Activated T-cell treated with anti-CD3 and anti-CD28 coated beads, Interleukin-2, amount 50 U/mL, for 72 hours (primary cell): ENCODE data around the gene ZNF664. TPM values are rescaled to one million over a fixed set of nuclear protein-coding genes. Genes with fewer than 3 reads are reported as not detected.

ENCODE experiments used
- ATAC-seq, 2 donors: fragments of 150-1000 bp; cut with Tn5 transposase; replicated peaks in 1 of 2; 2 replicates each; pipeline ENCODE4 v1.10.0; 2021; ENCODE audit warnings: moderate library complexity in 2 of 2, mild to moderate bottlenecking in 1 of 2
- DNase-seq, 2 donors: peaks; one replicate each; pipeline ENCODE4 v3.0.0; 2021 to 2022; ENCODE audit warnings: mixed read lengths in 1 of 2
- H3K27ac Mint-ChIP-seq: one replicate; pipeline ENCODE4 v1.8.0; 2022; ENCODE audit warnings: mild to moderate bottlenecking, moderate library complexity, mixed read lengths
- H3K27me3 Mint-ChIP-seq: one replicate; pipeline ENCODE4 v1.8.0; 2022; ENCODE audit warnings: low read depth, mixed read lengths
- H3K36me3 Mint-ChIP-seq, 2 donors: one replicate each; pipeline ENCODE4 v1.8.0; 2022; ENCODE audit warnings: mixed read lengths in 2 of 2, mild to moderate bottlenecking in 1 of 2; ENCODE audit not compliant: insufficient read depth in 2 of 2
- H3K4me1 Mint-ChIP-seq: one replicate; pipeline ENCODE4 v1.8.0; 2022; ENCODE audit warnings: low read depth, mixed read lengths
- H3K4me3 Mint-ChIP-seq, 2 donors: one replicate each; pipeline ENCODE4 v1.8.0; 2022; ENCODE audit warnings: mild to moderate bottlenecking in 2 of 2, mixed read lengths in 2 of 2, moderate library complexity in 2 of 2
- H3K9me3 Mint-ChIP-seq, 2 donors: one replicate each; pipeline ENCODE4 v1.8.0; 2022; ENCODE audit warnings: mixed read lengths in 2 of 2
- total RNA-seq, 2 donors: library from RNA; stranded (reverse); gene quantifications; one replicate each; pipeline ENCODE4 v1.2.3, GENCODE V29; 2022

Gene ZNF664
- total RNA-seq, result 10 to 100 TPM; 63.0 to 63.6 TPM

GRCh38 chr12:123972457-123973401, at the start of gene ZNF664, which contains the start of gene CCDC92:
ZNF664 (plus strand) TSS chr12:123973215; CDS start chr12:124012145, 38,930 bp downstream.
CCDC92 (minus strand) TSS chr12:123972831; CDS start chr12:123944305, 28,526 bp downstream.
- H3K4me3 Mint-ChIP-seq, result peak within 1 kb of the TSS; percentile 93 to 95
- H3K36me3 Mint-ChIP-seq, result peaks cover 5 to 9% of the 10 kb centered on the region in 2 donors
- H3K9me3 Mint-ChIP-seq, result no peaks in the 10 kb centered on the region
- no peaks in the 10 kb centered on the region for H3K27me3 Mint-ChIP-seq
- peaks cover 51% of the 10 kb centered on the region for H3K4me1 Mint-ChIP-seq
- DNase-seq (peak; percentile 96 to 97), ATAC-seq (peak; percentile 85 to 87)
- peak within 1 kb of the TSS; percentile 49 for H3K27ac Mint-ChIP-seq

GRCh38 chr12:123923927-123924326, 49.1 kb upstream of the ZNF664 start:
- ATAC-seq (no peak), DNase-seq (no peak)
- no peaks in the 10 kb centered on the region for H3K9me3 Mint-ChIP-seq
- no peaks in the 10 kb centered on the region for H3K4me1 Mint-ChIP-seq
- no peak overlapping the region for H3K27ac Mint-ChIP-seq
- H3K27me3 Mint-ChIP-seq, result no peaks in the 10 kb centered on the region
- no peaks in the 10 kb centered on the region for H3K36me3 Mint-ChIP-seq
- H3K4me3 Mint-ChIP-seq, result no peak overlapping the region

- no peak for ATAC-seq
- DNase-seq, result no peak
- Mint-ChIP-seq H3K9me3 (no peaks in the 10 kb centered on the region), H3K36me3 (no peaks in the 10 kb centered on the region), H3K27ac (no peak overlapping the region), H3K27me3 (no peaks in the 10 kb centered on the region), H3K4me3 (no peak overlapping the region), H3K4me1 (no peaks in the 10 kb centered on the region)
Measured at GRCh38 chr12:123924539-123924938, 48.5 kb upstream of the ZNF664 start.

GRCh38 chr12:123928274-123928865, 44.6 kb upstream of the ZNF664 start:
- no peak overlapping the region for H3K4me3 Mint-ChIP-seq
- no peak for ATAC-seq
- H3K27ac Mint-ChIP-seq, result no peak overlapping the region

GRCh38 chr12:123928897-123929296, 44.1 kb upstream of the ZNF664 start:
- DNase-seq (no peak), ATAC-seq (no peak)
- Mint-ChIP-seq H3K4me3 (no peak overlapping the region), H3K9me3 (no peaks in the 10 kb centered on the region), H3K27me3 (peaks cover 24% of the 10 kb centered on the region), H3K27ac (no peak overlapping the region), H3K36me3 (no peaks in the 10 kb centered on the region), H3K4me1 (peaks cover 23% of the 10 kb centered on the region)

More at GRCh38 chr12:123928274-123928865, 44.6 kb upstream of the ZNF664 start:
- no peaks in the 10 kb centered on the region for H3K9me3 Mint-ChIP-seq
- no peak for DNase-seq
- no peaks in the 10 kb centered on the region for H3K36me3 Mint-ChIP-seq
- peaks cover 20% of the 10 kb centered on the region for H3K4me1 Mint-ChIP-seq
- peaks cover 21% of the 10 kb centered on the region for H3K27me3 Mint-ChIP-seq

- Mint-ChIP-seq H3K9me3 (no peaks in the 10 kb centered on the region), H3K4me1 (peaks cover 28% of the 10 kb centered on the region), H3K27me3 (peaks cover 24% of the 10 kb centered on the region), H3K4me3 (no peak overlapping the region), H3K36me3 (no peaks in the 10 kb centered on the region), H3K27ac (no peak overlapping the region)
- DNase-seq (no peak), ATAC-seq (no peak)
Measured at GRCh38 chr12:123929946-123930583, 43.0 kb upstream of the ZNF664 start.

- Mint-ChIP-seq H3K27ac (peak overlapping the region; percentile 20), H3K27me3 (peaks cover 24% of the 10 kb centered on the region), H3K4me3 (peak overlapping the region; percentile 52 to 55), H3K4me1 (peaks cover 34% of the 10 kb centered on the region), H3K36me3 (peaks cover 0 to 2% of the 10 kb centered on the region in 2 donors), H3K9me3 (no peaks in the 10 kb centered on the region)
- ATAC-seq, result peak; percentile 70 to 71
- DNase-seq, result peak; percentile 28 to 30
Measured at GRCh38 chr12:123931686-123932321, 41.2 kb upstream of the ZNF664 start.

- DNase-seq (no peak), ATAC-seq (no peak)
- Mint-ChIP-seq H3K27me3 (peaks cover 24% of the 10 kb centered on the region), H3K4me1 (peaks cover 44% of the 10 kb centered on the region), H3K27ac (no peak overlapping the region), H3K4me3 (no peak overlapping the region), H3K36me3 (peaks cover 0 to 4% of the 10 kb centered on the region in 2 donors), H3K9me3 (no peaks in the 10 kb centered on the region)
Measured at GRCh38 chr12:123933214-123933613, 39.8 kb upstream of the ZNF664 start.

GRCh38 chr12:123934016-123934620, 38.9 kb upstream of the ZNF664 start:
- H3K4me3 Mint-ChIP-seq, result no peak overlapping the region
- DNase-seq (no peak), ATAC-seq (no peak)
- no peak overlapping the region for H3K27ac Mint-ChIP-seq
- H3K27me3 Mint-ChIP-seq, result peaks cover 24% of the 10 kb centered on the region
- H3K9me3 Mint-ChIP-seq, result no peaks in the 10 kb centered on the region
- peaks cover 53% of the 10 kb centered on the region for H3K4me1 Mint-ChIP-seq
- H3K36me3 Mint-ChIP-seq, result peaks cover 0 to 4% of the 10 kb centered on the region in 2 donors

GRCh38 chr12:123934829-123935228, 38.2 kb upstream of the ZNF664 start:
- Mint-ChIP-seq H3K36me3 (peaks cover 0 to 4% of the 10 kb centered on the region in 2 donors), H3K27ac (no peak overlapping the region), H3K4me1 (peaks cover 55% of the 10 kb centered on the region), H3K9me3 (no peaks in the 10 kb centered on the region), H3K4me3 (no peak overlapping the region), H3K27me3 (peaks cover 24% of the 10 kb centered on the region)
- no peak for ATAC-seq
- DNase-seq, result no peak

GRCh38 chr12:123935956-123936355, 37.1 kb upstream of the ZNF664 start:
- Mint-ChIP-seq H3K27ac (no peak overlapping the region), H3K27me3 (peaks cover 24% of the 10 kb centered on the region), H3K4me1 (peaks cover 55% of the 10 kb centered on the region), H3K9me3 (no peaks in the 10 kb centered on the region), H3K36me3 (peaks cover 0 to 4% of the 10 kb centered on the region in 2 donors), H3K4me3 (no peak overlapping the region)
- no peak for DNase-seq
- ATAC-seq, result no peak

- H3K36me3 Mint-ChIP-seq, result peaks cover 0 to 4% of the 10 kb centered on the region in 2 donors
- no peaks in the 10 kb centered on the region for H3K9me3 Mint-ChIP-seq
- ATAC-seq (no peak), DNase-seq (no peak)
- no peak overlapping the region for H3K27ac Mint-ChIP-seq
- H3K4me3 Mint-ChIP-seq, result peak overlapping the region; percentile 45 to 66
- H3K27me3 Mint-ChIP-seq, result peaks cover 21% of the 10 kb centered on the region
- peaks cover 54% of the 10 kb centered on the region for H3K4me1 Mint-ChIP-seq
Measured at GRCh38 chr12:123936471-123936870, 36.5 kb upstream of the ZNF664 start.
